Activated T-cell treated with anti-CD3 and anti-CD28 coated beads, Interleukin-2, amount 50 U/mL, for 1 hour (primary cell): ENCODE results near the gene LMTK3.
"Not testable (repeated sequence)": the region's sequence is repeated elsewhere in the genome, so short reads cannot be mapped to it uniquely, and the experiment has no call there.

ENCODE experiments used
- DNase-seq: peaks from one replicate; pipeline ENCODE4 v3.0.0-alpha.2; 2020

LMTK3 gene

GRCh38 chr19:48507911-48508439 lies 3.7 kb downstream of the LMTK3 start:
- no peak for DNase-seq

GRCh38 chr19:48506138-48506733 lies 5.4 kb downstream of the LMTK3 start:
- DNase-seq, result peak; percentile 43

DNA sequence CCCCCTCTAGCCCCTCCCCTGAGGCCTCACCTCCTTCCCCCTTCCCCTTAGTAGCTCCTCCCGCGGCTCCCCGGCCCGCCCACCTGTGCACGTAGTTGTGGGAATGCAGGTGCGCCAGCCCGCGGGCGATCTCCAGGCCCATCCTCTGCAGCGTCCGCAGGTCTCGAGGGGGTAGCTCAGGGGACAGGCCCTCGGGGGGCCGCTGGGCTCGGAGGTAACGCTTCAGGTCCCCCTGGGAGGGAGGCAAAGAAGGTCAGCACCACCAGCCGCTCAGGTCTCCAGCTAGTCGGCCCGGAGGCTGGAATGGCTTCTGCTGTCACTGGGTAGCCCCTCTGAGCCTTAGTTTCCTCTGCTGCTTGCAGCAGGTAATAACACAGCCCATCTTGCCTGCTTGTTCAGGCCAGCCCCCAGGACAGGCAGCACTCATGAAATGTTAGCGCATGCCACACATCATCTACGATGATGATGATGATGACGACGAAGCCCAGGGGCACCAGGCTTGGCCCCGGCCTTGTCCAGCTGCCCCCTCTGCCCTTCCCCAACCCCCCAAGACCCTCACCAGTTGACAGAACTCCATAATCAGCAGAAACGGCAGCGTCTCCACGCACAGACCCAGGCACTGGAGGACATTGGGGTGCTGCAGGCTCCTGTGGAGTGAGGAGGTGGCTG lies 9.2 kb downstream of the LMTK3 start:
- DNase-seq, result peak; percentile 78

- DNase-seq, result peak; percentile 59
Measured at GRCh38 chr19:48501494-48502349, 9.9 kb downstream of the LMTK3 start.

GRCh38 chr19:48500830-48501493 lies 10.7 kb downstream of the LMTK3 start:
- DNase-seq, result no peak

GRCh38 chr19:48499316-48500090 lies 12.1 kb downstream of the LMTK3 start:
- no peak for DNase-seq

- DNase-seq, result no peak
Measured at GRCh38 chr19:48498595-48499311, 12.9 kb downstream of the LMTK3 start.

DNA sequence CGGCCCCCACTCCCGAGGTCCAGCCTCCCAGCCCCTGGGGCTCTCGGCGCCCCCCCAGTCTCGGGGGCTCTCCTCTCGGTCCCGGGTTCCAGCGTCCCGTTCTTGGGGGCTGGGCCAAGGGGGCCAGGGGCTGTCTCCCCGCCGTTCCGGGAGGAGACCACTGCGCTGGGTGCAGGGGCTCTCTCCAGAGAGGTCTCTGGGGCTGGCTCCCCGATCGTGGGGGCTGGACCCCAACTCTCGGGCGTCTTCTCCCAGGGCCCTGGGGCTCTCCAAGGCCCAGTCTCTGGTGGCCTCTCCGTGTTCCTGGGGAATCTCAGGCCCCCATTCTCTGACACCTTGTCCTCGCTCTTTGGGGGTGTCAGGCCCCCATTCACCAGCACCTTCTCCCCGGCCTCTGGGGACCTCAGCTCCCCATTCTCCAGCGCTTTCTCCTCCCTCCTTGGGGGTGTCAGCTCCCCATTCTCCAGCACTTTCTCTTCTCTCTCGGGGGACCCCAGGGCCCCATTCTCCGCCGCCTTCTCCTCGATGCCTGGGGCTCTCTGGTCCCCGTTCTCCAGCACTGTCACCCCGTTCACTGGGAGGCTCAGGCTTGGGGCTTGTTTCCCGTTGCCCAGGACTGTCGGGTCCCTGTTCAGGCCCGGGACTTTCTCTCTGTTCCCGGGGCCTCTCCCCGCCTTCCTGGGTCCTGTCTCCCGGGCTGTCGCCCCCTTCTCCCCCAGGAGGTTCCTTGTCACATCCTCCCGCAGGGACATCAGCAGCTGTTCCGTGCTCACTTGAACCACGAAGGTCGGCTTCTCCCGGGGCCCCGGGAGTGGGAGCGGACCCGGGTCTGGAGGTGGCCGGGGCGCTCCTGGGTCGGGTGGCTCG lies 13.7 kb downstream of the LMTK3 start:
- DNase-seq, result no peak

- DNase-seq, result no peak
Measured at GRCh38 chr19:48496959-48497727, 14.5 kb downstream of the LMTK3 start.

DNA sequence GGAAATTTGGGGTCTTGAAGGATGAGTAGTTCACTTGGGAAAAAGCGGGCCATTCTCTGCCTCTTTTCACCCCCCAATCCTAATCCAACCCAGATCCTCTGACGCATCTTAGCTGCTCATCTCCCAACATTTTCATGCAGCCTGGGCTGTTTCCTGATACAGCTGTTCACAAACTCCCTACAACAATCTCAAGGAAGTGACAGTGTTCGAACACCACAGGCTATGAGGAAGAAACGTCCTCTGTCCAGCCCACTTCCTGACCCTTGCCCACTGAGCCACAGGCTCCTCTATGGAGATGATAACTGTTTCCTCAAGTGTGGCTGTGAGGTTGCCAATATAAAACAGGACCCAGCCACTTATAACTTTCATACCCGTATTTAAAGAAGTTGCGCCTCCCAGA lies 16.2 kb downstream of the LMTK3 start:
- no peak for DNase-seq

DNA sequence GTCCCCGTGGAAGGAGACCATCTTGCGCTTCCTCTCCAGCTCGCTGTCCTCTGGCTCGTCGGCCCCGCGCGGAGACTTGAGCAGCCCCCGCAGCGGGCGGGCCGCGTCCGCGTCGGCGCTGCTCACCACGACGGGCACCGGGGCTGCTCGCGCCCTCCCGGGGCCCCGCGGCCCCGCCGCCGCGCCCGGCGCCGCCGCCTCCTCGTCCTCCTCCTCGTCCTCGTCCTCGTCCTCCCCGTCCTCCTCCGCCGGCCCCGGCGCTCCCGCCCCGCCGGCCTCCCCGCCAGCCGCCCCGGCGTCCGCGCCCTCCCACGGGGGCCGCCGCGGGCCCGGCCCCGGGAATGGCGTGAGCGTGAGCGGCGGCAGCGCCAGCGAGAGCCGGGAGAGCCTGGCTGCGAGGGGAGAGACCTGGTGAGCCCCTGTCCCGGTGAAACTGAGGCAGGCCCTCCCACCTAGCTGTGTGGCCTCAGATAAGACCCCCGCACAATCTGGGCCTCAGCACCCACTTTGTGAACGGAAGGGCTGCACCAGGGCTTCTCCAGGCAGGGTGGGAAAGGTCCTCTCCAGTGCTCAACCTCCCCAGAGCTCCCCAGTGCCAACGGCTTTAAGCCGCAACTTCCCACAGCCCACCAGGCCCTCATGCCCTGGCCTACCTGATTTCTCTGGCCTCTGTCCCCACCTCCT lies 17.8 kb downstream of the LMTK3 start:
- no peak for DNase-seq

- DNase-seq, result peak; percentile 84
Measured at GRCh38 chr19:48492925-48493717, 18.5 kb downstream of the LMTK3 start.

GRCh38 chr19:48491793-48492123 lies 19.9 kb downstream of the LMTK3 start:
- no peak for DNase-seq

DNA sequence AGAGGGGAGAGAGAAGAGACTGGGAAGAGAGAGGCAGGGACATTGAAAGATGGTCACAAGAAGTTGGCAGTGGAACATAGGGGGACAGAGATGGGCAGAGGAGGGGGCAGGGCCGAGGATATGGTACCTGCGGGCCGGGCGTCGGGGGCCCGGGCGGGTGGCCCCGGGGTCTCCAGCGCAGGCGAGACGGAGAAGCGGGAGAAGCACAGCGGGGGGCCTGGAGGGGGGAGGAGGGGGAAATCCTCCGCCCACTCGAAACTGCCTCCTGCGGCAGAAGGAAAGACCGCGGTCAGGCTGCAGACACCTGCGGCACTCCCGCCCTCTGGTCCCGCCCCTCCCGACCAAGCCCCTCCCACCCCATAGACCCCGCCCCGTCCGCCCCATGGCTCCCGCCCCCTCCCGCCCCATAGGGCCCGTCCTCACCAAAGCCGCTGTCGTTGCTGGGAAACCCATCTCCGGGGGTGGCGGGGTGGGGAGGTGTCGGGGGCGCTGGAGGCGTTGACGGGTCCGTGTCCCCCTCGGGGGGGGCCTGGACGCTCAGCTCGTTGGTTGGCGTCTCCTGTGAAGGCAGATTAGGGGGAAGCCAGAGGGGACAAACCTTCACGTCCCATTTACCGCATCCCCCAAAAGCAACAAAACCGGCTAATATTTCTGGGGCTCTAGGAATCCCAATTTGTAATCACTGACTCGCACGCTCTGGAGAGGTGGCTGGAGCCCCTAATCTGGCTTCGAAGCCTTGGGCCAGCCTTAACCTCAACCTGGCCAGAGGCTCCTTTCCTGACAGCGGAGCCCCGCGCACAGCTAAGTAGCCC lies 20.4 kb downstream of the LMTK3 start:
- DNase-seq, result peak; percentile 72

DNA sequence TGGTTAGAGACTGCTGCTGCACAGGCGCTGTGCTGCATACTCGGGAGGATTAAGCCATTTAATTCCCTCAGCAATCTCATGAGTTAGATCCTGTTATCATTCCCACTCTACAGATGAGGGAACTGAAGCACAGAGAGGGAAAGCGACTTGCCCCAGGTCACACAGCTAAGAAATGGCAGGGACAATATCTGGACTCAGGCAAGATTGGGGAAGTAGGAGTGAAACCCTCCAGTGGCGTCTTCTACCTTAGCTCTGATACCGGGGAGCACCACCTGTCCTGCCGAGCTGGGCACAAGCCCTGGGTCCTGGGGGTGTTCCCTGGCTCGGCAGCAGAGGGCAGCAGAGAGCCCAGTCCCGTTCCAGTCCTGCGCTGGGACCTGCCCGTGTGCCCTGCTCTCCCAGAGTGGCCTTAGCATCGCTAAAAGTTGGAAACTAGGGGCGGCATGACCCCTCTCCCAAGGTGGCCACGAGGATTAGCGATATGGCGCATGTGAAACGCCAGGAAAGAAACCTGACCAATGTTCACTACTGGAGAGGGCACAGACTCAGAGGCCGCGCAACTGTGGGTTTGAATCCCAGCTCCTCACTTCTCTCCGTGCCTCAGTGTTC lies 21.9 kb downstream of the LMTK3 start:
- DNase-seq, result peak; percentile 86

DNA sequence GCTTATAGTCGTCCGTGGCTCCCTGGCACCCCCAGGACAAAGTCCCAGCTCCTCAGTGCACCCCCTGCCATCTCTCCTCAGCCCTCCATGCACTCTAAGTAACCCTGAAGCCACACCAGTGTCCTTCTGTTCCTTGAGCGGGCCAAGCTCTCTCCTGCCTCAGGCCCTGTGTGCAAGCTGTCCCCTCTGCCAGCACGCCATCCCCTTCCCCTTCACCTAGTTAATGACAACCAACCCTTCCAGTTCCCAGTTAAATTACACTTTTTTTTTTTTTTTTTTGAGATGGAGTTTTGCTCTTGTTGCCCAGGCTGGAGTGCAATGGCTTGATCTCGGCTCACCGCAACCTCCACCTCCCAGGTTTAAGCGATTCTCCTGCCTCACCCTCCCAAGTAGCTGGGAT lies 23.2 kb downstream of the LMTK3 start:
- DNase-seq, result not testable (repeated sequence)

DNA sequence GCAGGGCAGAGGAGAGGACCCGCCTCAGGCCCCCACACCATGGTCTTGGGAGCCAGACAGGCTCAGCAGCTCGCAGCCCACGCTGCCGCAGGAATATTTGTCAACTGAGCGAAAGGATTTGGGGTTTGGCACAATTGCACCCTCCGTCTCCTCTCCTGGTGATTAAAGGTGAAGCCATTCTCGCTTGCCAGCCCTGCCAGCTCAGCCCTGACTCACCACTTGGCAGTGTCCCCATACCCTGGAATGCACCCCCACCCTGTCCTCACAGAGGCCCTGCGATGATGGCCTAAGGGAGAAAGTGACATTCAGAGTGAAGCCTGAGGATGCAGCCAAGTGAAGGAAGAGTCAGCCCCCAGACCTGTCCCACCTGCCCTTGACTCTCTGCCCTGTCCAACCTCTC lies 23.7 kb downstream of the LMTK3 start:
- DNase-seq, result no peak
